GM12872 (cell line): Measurements from ENCODE around the gene SEMA3E.

Source experiments
- CTCF ChIP-seq: IDR thresholded peaks from 3 replicates; pipeline ENCODE4 v1.5.1; 2011; ENCODE audit warnings: low read depth, mild to moderate bottlenecking, low read length, moderate library complexity; ENCODE audit not compliant: insufficient read depth

SEMA3E gene

GRCh38 chr7:83550100-83550499, 98.8 kb downstream of the SEMA3E start:
- TF ChIP-seq CTCF: no peak

GRCh38 chr7:83548250-83548649, 100.7 kb downstream of the SEMA3E start:
- no peak for TF ChIP-seq CTCF

- no peak for TF ChIP-seq CTCF
These were observed 101.4 kb downstream of the SEMA3E start for GRCh38 chr7:83547526-83547925.

- TF ChIP-seq CTCF: no peak
These were observed 102.4 kb downstream of the SEMA3E start for GRCh38 chr7:83546586-83546985.

GRCh38 chr7:83541187-83541960, 107.6 kb downstream of the SEMA3E start:
- TF ChIP-seq CTCF: no peak

- TF ChIP-seq CTCF: no peak
These were observed 114.5 kb downstream of the SEMA3E start for GRCh38 chr7:83534488-83534887.

GRCh38 chr7:83532219-83532618, 116.7 kb downstream of the SEMA3E start:
- no peak for TF ChIP-seq CTCF
